HCT116 (cell line): Measurements from ENCODE around the gene IGDCC3. TPM values are rescaled to one million over a fixed set of nuclear protein-coding genes. Genes with fewer than 3 reads are reported as not detected.

Experiments
- ATAC-seq: fragments of 200-7000 bp; cut with Tn5 transposase; 2 replicates; pipeline ENCODE4 v1.9.1; 2020; ENCODE audit warnings: mild to moderate bottlenecking, moderate library complexity
- BruUV-seq: library from RNA; stranded (reverse); fragments of 400-500 nt; replicated peaks from 2 replicates; lab custom pipeline; 2021; lab: Mats Ljungman, UMichigan
- CTCF ChIA-PET: fragments of 300-600 bp; sonication (Branson Sonifier 250); formaldehyde crosslinking; loops from one replicate; lab custom pipeline; 2021; ENCODE audit warnings: antibody characterized with exemption; lab: Charles Lee
- POLR2A ChIA-PET: fragments of 300-600, 350-600 bp; sonication (Branson Sonifier 250); formaldehyde crosslinking; loops from one replicate; lab custom pipeline; 2021; ENCODE audit warnings: antibody characterized with exemption; lab: Charles Lee
- RAD21 ChIA-PET, 2 experiments: fragments of 300-600 bp; sonication (Branson Sonifier 250); formaldehyde crosslinking; loops; one replicate each; lab custom pipeline; 2023; ENCODE audit warnings: low total read pairs in 2 of 2; ENCODE audit not compliant: uncharacterized antibody in 2 of 2, unreplicated experiment in 2 of 2, low non-redundant PET in 1 of 2; lab: Charles Lee
- DNase-seq: peaks from one replicate; pipeline ENCODE4 v3.0.0-alpha.2; 2010; ENCODE audit warnings: low read depth, low spot score
- H2AFZ ChIP-seq: fragments of 200-600 bp; shearing (Covaris generic), sonication (generic); 2 replicates; pipeline ENCODE4 v1.6.1; 2017; ENCODE audit warnings: low read depth, mixed run types, mixed read lengths, antibody characterized with exemption, low read length; ENCODE audit not compliant: poor library complexity, severe bottlenecking
- H3K27ac ChIP-seq: 2 replicates; pipeline ENCODE4 v1.5.1; 2012; ENCODE audit warnings: low read depth, low read length
- H3K27me3 ChIP-seq: fragments of 200-600 bp; sonication (generic); 2 replicates; pipeline ENCODE4 v1.6.1; 2016; ENCODE audit warnings: mixed run types, low read length, mixed read lengths; ENCODE audit not compliant: insufficient read depth
- H3K36me3 ChIP-seq, 2 experiments: fragments of 200-500 bp in 1 of 2; fragments of 200-600 bp in 1 of 2; sonication (Bioruptor generic) in 1 of 2; sonication (generic) in 1 of 2; 2 replicates each; pipeline versions ENCODE4 v1.5.1 to v1.6.1; 2014 to 2016; ENCODE audit warnings: low read length in 2 of 2, inconsistent platforms in 1 of 2, mixed read lengths in 1 of 2, mixed run types in 1 of 2; ENCODE audit not compliant: insufficient read depth in 2 of 2, control insufficient read depth in 1 of 2
- H3K4me1 ChIP-seq, 2 experiments: fragments of 200-600 bp in 1 of 2; sonication (generic) in 1 of 2; 2 replicates each; pipeline versions ENCODE4 v1.5.1 to v1.6.1; 2012 to 2017; ENCODE audit warnings: low read length in 2 of 2, inconsistent platforms in 1 of 2, mild to moderate bottlenecking in 1 of 2, mixed read lengths in 1 of 2, mixed run types in 1 of 2, moderate library complexity in 1 of 2; ENCODE audit not compliant: insufficient read depth in 2 of 2, control insufficient read depth in 1 of 2
- H3K4me2 ChIP-seq: fragments of 200-600 bp; sonication (generic); 2 replicates; pipeline ENCODE4 v1.6.1; 2017; ENCODE audit warnings: mixed run types, low read length, mixed read lengths
- H3K4me3 ChIP-seq, 2 experiments: fragments of 200-600 bp in 1 of 2; sonication (generic) in 1 of 2; replicated peaks in 1 of 2; 2 replicates each; pipeline ENCODE4 v1.5.1; 2011 to 2016; ENCODE audit warnings: low read length in 2 of 2, control low read depth in 1 of 2, low read depth in 1 of 2, mild to moderate bottlenecking in 1 of 2, mixed read lengths in 1 of 2, mixed run types in 1 of 2
- H3K79me2 ChIP-seq: fragments of 200-600 bp; sonication (generic); 2 replicates; pipeline ENCODE4 v1.6.1; 2017; ENCODE audit warnings: mild to moderate bottlenecking, mixed run types, low read length, moderate library complexity, mixed read lengths; ENCODE audit not compliant: insufficient read depth
- H3K9ac ChIP-seq: fragments of 200-600 bp; sonication (generic); 2 replicates; pipeline ENCODE4 v1.6.1; 2016; ENCODE audit warnings: low read length, mixed read lengths
- H3K9me2 ChIP-seq: fragments of 200-600 bp; sonication (generic), shearing (Covaris generic); 2 replicates; pipeline ENCODE4 v1.6.1; 2017; ENCODE audit warnings: mixed run types, mild to moderate bottlenecking, moderate library complexity; ENCODE audit not compliant: insufficient read depth
- H3K9me3 ChIP-seq, 2 experiments: fragments of 200-500 bp in 1 of 2; fragments of 200-600 bp in 1 of 2; sonication (Bioruptor generic) in 1 of 2; sonication (generic) in 1 of 2; 2 replicates each; pipeline ENCODE4 v1.6.1; 2014 to 2017; ENCODE audit warnings: low read length in 2 of 2, mixed read lengths in 2 of 2, inconsistent platforms in 1 of 2, low read depth in 1 of 2, mild to moderate bottlenecking in 1 of 2, mixed run types in 1 of 2, moderate library complexity in 1 of 2; ENCODE audit not compliant: control insufficient read depth in 1 of 2, insufficient read depth in 1 of 2
- H4K20me1 ChIP-seq: fragments of 200-600 bp; sonication (generic), shearing (Covaris generic); 2 replicates; pipeline ENCODE4 v1.6.1; 2017; ENCODE audit warnings: mixed run types, mild to moderate bottlenecking, moderate library complexity; ENCODE audit not compliant: insufficient read depth
- CBX3 ChIP-seq: IDR thresholded peaks from 2 replicates; pipeline ENCODE4 v1.6.1; 2012; ENCODE audit warnings: low read depth
- CEBPB ChIP-seq: IDR thresholded peaks from 2 replicates; pipeline ENCODE4 v1.6.1; 2012; ENCODE audit warnings: low read depth
- CTCF ChIP-seq, 3 experiments: fragments of 200-600 bp in 1 of 3; sonication (generic) in 1 of 3; IDR thresholded peaks in 2 of 3; conservative IDR thresholded peaks in 1 of 3; 2 replicates each; pipeline ENCODE4 v1.5.1; 2012 to 2017; ENCODE audit warnings: low read depth in 2 of 3, low read length in 2 of 3, antibody characterized with exemption in 1 of 3, borderline replicate concordance in 1 of 3, control low read depth in 1 of 3, mild to moderate bottlenecking in 1 of 3, mixed read lengths in 1 of 3, mixed run types in 1 of 3, moderate library complexity in 1 of 3; ENCODE audit not compliant: insufficient read depth in 1 of 3
- ELF1 ChIP-seq: IDR thresholded peaks from 2 replicates; pipeline ENCODE4 v1.6.1; 2012; ENCODE audit warnings: low read depth, borderline replicate concordance
- EZH2phosphoT487 ChIP-seq: fragments of 200-600 bp; IDR thresholded peaks from 2 replicates; pipeline ENCODE4 v1.6.1; 2018; ENCODE audit warnings: antibody characterized with exemption, borderline replicate concordance
- JUND ChIP-seq: IDR thresholded peaks from 2 replicates; pipeline ENCODE4 v1.6.1; 2012
- MAX ChIP-seq: IDR thresholded peaks from 2 replicates; pipeline ENCODE4 v1.6.1; 2012
- POLR2AphosphoS5 ChIP-seq: IDR thresholded peaks from 2 replicates; pipeline ENCODE4 v1.6.1; 2011; ENCODE audit warnings: mild to moderate bottlenecking, low read depth, low read length, moderate library complexity
- RAD21 ChIP-seq: IDR thresholded peaks from 2 replicates; pipeline ENCODE4 v1.6.1; 2012; ENCODE audit warnings: low read depth, mild to moderate bottlenecking
- REST ChIP-seq: IDR thresholded peaks from 2 replicates; pipeline ENCODE4 v1.6.1; 2012; ENCODE audit warnings: low read depth
- SIN3A ChIP-seq: IDR thresholded peaks from 2 replicates; pipeline ENCODE4 v1.6.1; 2012; ENCODE audit warnings: low read depth
- SP1 ChIP-seq: IDR thresholded peaks from 2 replicates; pipeline ENCODE4 v1.6.1; 2012; ENCODE audit warnings: low read depth
- SRF ChIP-seq: IDR thresholded peaks from 2 replicates; pipeline ENCODE4 v1.6.1; 2012; ENCODE audit warnings: low read depth
- ZBTB33 ChIP-seq: IDR thresholded peaks from 2 replicates; pipeline ENCODE4 v1.6.1; 2011; ENCODE audit warnings: mild to moderate bottlenecking, low read length, moderate library complexity; ENCODE audit not compliant: insufficient replicate concordance; ENCODE audit errors: extremely low read depth
- ZFX ChIP-seq: fragments of 450-650 bp; IDR thresholded peaks from 2 replicates; pipeline ENCODE4 v1.6.1; 2017
- ZNF274 ChIP-seq: fragments of 200-500 bp; sonication (Bioruptor generic); IDR thresholded peaks from 2 replicates; pipeline ENCODE4 v1.6.1; 2014; ENCODE audit warnings: mild to moderate bottlenecking, low read depth, low read length, inconsistent platforms
- intact Hi-C: fragments of 100-400 bp; cut with micrococcal nuclease; formaldehyde crosslinking; loops from 2 replicates; pipeline ENCODE4 v1.10.0; 2022
- total RNA-seq: library from RNA; stranded (reverse); gene quantifications from one replicate; pipeline ENCODE4 v1.2.1, GENCODE V29; 2021; ENCODE audit not compliant: unreplicated experiment
- TF ChIP-seq, protein P1 (sequence below): IDR thresholded peaks from 2 replicates; pipeline ENCODE4 v1.6.1; 2012

IGDCC3 gene
- total RNA-seq, 1 experiment from 2014 or later: 0.44 TPM

DNA sequence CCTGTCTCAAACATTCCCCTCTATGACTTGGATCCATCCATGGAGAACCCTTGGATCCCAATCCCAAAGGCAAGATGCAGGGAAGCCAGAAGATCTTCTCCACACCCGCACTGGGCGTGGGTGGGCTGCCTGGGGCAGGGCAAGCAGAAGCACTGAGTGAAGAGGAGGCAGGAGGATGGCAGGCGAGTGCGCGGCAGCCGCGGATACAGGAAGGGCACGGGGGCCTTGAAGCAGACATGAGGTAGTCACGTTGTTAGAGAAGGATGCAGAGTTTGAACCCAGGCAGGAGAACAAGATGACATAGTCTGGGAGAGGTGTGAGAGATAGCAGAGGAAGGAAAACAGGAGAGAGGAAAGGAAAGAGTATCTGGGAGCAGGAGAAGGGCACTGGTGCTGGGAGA lies 5.1 kb upstream of the IGDCC3 start:
- H3K36me3 ChIP-seq: no peaks in the 10 kb centered on the region
- POLR2A ChIA-PET: interaction anchor here (0.8 kb wide), 1 partner anchor 63 kb away, joined by 3 read pairs; no protein-coding TSS in a partner anchor
- H3K4me2 ChIP-seq: no peak overlapping the region
- ATAC-seq (no peak), DNase-seq (no peak)
- CTCF ChIA-PET: interaction anchor here (1.3 to 3.7 kb wide), 3 partner anchors 13 to 65 kb away, joined by 5 to 39 read pairs (median 33); no protein-coding TSS in a partner anchor
- RAD21 ChIA-PET: no interaction called here
- no peak overlapping the region for H3K9ac ChIP-seq
- no peaks in the 10 kb centered on the region for H3K9me2 ChIP-seq
- peaks cover 8 to 21% of the 10 kb centered on the region in 2 experiments for H3K4me1 ChIP-seq
- H3K9me3 ChIP-seq: no peaks in the 10 kb centered on the region
- no peaks in the 10 kb centered on the region for H3K79me2 ChIP-seq
- H3K27ac ChIP-seq: no peak overlapping the region
- BruUV-seq: no TSS peak
- no peaks in the 10 kb centered on the region for H4K20me1 ChIP-seq
- intact Hi-C loops: no loop called here
- no peak overlapping the region for H3K4me3 ChIP-seq
- H2AFZ ChIP-seq: no peak overlapping the region
- TF ChIP-seq SIN3A (no peak), POLR2AphosphoS5 (no peak), ELF1 (no peak), RAD21 (no peak), EZH2phosphoT487 (no peak), CEBPB (no peak), MAX (no peak), SRF (no peak), ZNF274 (no peak), CTCF (IDR thresholded peaks at IDR 0.05 in 2 of 3, conservative IDR thresholded peaks at IDR 0.05 in 1 of 3; ENCODE audit: borderline replicate concordance in 1 of 3, insufficient read depth in 1 of 3, low read depth in 2 of 3, low read length in 2 of 3) (no peak), ZBTB33 (no peak), CBX3 (no peak), ZFX (no peak), REST (no peak), SP1 (no peak), JUND (no peak)
- TF ChIP-seq, protein P1, sequence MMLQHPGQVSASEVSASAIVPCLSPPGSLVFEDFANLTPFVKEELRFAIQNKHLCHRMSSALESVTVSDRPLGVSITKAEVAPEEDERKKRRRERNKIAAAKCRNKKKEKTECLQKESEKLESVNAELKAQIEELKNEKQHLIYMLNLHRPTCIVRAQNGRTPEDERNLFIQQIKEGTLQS: no peak
- H3K27me3 ChIP-seq: no peaks in the 10 kb centered on the region; the same call in 1 of the 2 replicates
